HG03442 (cell line): ENCODE data around the gene PPP2R5E.

Experiments
- ATAC-seq: cut with Tn5 transposase; IDR thresholded peaks from one replicate; pipeline ENCODE4 v1.9.1; 2021; ENCODE audit warnings: mild to moderate bottlenecking, moderate library complexity; ENCODE audit not compliant: unreplicated experiment

The PPP2R5E gene

DNA sequence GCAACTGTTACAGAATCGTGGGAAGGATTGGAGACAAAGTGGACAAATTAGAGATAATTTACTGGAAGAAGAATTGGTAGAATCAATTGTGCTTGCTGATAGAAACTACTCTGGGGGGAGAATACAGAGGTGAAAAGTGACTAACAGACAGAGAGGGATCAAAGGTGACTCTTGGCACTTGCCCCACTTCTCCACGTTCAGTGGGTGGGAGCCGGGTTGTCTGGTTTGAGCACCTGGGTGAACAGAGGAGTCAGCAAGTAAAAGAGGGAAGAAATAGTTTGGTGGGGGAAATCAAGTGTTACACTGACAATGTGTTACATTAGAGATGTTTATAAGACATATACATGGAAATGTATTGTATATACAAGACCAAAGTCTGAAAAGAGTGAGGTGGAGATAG, 69.1 kb downstream of the PPP2R5E start:
- ATAC-seq, result no peak

DNA sequence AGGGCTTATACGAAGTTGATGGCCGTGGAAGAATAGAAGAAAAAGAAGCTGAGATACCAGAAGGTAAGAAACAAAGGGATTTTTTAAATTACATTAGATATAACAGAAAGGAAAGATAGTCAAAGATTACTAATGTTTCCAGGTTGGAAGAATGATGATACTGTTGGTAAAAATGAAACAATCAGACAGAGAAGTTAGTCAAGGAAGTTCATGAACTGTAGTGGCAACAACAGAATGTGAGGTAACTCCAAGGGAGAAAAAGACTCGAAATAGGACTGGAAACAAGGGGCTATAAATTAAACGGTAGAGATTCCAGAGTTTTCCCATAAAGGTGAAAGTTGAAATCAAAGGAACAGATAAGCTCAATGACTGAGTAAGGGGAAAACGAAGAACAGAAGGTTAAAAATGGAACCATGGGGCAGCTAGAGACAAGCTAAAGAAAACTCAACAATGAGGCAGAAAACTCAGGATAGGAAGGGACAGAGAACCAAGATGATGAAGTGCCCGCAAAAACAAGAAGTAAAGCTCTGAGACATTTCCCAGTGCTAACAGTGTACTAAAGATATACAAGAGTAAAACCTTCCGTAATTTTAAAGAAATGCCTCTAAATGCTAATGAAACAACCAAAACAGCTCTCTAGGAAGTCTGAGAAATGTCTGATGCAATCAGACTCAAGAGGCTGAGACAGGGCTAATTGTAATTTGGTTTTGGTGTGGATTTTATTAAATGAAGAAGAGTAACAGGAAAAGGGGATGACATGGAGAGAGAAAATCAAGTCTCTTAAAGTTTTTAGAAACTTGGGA, 70.0 kb downstream of the PPP2R5E start:
- ATAC-seq, result no peak

DNA sequence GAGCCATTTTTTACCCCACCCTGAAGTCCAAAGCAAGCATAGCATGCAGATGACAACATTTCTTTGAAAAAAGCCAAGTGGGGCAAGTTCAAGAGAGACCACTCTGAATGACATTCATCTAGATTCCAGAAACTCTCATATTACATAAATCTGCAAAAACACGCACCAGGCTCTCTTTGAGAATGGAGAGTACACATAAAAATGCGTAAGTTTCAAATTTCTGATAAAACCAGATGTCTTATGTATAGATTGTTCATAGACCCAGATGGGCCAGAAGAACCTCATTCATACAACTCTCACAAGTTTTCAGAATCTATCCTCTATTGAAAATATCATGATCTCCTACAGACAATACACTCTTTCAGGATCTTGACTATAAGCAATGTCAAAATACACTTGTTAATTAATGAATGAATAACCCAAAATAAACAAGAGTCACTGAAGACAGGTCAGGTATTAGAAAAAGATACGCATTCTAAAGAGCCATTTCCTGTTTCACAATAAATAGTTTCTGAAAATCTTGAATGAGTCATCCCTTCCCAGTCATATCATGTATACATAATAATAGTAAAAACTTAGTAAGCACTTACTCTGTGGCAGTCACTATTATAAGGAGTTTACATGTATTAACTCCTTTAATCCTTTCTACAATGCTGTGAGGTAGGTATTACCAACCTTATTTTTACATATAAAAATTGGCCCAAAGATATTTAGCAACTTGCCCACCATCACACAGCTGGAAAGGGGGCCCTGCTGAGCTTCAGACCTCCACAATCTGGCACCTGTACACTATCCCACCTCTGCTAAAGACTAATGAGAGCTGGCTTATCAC, 72.0 kb downstream of the PPP2R5E start:
- peak; percentile 90 for ATAC-seq

DNA sequence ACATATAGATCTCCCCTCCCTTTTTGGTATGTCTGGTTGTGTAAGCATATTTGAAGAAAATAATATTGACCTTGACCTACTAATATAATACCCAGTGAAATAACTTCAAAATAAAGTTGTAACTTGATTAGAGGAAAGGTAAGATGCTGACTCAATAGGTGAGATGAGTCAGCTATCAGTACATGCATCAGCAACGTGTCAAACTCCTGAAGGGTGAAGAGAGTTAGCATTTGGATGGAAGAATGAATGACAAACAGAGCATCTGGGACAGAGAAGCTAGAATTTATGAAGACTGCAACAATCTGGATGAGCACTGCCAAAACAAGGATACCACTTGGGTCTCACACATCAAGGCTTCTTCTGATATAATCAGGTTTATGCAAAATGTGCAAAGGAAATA, 74.9 kb downstream of the PPP2R5E start:
- ATAC-seq, result peak; percentile 27

DNA sequence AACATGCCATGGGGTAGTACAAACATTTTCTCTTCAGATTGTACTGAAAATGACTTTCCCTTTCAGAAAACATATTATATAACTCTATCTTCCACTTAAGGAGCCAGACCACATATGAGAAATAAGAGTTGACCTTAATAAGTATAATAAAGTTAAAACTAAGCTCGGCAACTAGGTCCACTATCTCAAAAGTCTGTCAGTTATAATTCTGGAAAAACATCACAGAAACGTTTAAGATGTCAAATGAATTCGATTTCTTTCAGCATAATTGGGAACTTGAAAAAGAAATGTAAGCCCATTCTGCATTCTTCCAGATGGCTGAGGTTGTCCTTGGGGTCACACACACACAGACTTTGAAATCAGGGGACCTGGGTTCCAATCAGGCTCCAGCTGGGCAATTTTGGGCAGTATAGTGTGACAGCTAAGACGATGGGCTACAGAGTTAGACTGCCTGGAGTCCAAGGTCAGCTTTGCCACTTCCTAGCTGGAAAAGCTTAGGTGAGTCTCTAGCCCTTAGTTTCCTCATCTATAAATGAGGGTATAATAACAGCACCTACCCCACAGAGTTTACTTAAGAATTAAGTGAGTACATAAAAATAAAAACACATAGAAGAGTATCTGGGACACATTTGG, 75.6 kb downstream of the PPP2R5E start:
- no peak for ATAC-seq

DNA sequence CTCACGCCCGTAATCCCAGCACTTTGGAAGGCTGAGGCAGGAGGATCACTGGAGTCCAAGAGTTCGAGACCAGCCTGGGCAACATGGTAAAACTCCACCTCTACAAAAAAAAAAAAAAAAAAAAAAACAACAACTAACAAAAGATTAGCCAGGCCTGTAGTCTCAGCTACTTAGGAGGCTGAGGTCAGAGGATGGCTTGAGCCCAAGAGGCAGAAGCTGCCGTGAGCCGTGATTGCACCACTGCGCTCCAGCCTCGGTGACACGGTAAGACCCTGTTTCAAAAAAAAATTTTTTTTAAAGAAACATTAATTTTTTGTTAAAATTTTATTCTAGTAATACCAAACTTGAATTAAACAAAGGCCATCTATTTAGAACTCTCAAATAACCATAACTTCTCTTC, 77.8 kb downstream of the PPP2R5E start:
- no peak for ATAC-seq

DNA sequence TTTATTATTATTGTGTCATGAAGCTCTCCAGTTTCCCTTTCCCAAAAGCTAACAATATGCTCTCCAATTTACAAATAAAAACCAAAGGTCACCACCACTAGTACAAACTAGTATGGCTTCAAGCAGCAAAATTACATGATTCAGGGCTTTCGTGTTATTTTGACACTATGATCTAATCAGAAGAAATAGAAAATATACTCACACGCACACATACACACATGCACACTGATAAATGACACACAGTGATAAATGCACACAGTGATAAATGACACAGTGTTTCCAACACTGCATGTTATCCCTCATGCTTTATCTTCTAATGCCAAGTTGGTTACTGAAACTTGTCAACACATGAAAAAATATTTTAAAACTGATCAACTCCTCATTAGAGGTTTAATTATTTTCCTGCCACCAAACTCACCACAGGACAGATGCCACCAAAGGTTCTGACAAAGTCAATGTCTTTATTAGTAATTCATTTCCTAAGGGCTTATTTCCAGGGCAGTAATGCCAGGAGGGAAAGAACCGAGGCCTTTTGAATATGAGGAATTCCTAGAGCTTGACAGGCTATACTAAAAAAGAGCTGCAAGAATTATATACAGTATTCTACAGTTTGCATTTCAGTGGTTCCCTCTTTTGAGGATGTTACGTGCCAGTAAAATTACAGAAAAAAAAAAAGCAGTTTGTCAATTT, 82.4 kb downstream of the PPP2R5E start:
- ATAC-seq, result no peak

DNA sequence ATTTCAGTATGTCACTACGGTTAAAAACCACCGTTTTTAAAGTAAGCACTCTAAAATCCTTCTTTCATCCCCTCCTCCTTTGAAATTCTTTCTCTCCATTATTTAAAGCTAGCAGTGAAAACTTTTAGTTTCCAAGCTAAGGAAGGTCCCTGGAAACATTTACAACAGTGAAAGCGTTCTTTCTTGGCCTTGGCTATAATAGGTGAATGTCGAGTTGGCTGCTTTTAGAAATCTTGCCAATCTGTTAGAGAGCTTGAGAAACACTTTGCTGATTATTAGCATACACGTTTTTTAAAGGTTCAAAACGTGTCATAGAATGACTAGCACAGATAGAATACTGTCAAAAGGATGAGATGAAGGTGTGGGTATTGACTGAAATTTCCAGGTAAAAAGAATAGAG, 83.4 kb downstream of the PPP2R5E start:
- no peak for ATAC-seq

DNA sequence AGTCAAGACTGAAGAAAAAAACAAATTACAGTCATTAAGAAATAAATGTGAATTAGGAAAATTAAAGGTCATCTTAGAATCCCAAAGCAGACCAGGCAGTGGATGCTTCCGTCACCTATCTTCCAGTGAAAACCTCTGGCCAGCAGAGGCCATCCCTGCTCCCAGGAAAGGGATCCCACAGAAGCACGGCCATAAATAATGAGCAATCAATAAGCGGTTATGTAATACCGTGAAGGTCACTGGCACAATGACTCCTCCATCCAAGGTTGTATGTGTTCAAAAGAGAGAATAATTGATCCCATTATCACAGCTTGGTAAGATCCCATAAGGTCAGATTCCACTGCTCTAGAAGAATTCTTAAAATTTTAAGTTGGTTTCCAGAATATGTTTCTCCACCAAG, 85.7 kb downstream of the PPP2R5E start:
- no peak for ATAC-seq

DNA sequence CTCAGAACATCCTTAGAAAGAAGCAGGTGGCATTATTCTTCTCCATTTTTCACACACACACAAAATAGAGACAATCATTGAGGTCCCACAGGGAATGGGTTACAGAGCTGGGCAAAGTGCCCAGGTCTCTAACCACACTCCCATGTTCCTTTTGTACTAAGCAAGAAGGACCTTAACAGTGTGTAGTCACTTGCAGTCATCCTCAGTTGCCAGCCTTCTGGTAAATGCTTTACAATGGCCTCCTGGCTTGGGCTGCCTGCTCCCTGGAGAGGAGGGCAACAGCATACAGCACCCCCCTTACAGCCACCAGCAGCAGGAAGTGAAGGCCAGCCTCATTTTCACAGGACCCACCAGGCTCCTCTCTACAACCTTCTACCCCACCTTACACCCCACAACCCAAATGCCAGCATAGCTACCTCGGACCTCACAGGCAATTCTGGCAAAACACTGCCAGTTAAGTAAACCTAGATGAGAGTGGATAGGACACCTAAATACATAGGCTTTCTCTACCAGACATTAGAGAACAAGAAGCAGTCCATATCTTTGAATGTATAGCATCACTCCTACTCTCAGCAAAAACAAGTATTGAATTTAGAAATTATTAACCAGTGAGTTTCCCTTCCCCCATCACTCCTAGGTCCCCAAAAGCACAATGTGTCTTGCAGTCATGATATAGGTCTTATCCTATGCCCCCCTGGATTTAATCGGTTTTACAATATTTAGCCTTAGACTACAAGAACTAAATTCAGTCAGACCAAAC, 88.1 kb downstream of the PPP2R5E start:
- ATAC-seq, result peak; percentile 47

DNA sequence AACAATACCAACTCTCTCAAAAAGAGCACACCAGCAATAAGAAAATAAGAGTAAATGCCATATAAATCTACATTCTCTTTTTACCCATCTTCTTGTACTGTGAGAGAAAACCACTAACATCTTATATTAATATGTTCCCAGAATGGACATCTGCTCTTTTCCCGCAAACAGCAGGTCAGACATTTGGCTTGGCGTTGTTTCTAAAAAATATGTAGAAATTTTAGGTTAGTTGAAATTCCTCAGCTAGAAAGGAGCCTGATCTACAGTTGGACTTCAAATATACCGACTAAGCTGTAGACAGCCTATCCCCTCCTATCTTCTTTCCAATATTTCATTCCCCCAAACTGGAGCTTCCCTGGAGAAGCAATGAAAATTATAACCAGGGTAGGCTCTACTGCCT, 88.7 kb downstream of the PPP2R5E start:
- ATAC-seq, result no peak

DNA sequence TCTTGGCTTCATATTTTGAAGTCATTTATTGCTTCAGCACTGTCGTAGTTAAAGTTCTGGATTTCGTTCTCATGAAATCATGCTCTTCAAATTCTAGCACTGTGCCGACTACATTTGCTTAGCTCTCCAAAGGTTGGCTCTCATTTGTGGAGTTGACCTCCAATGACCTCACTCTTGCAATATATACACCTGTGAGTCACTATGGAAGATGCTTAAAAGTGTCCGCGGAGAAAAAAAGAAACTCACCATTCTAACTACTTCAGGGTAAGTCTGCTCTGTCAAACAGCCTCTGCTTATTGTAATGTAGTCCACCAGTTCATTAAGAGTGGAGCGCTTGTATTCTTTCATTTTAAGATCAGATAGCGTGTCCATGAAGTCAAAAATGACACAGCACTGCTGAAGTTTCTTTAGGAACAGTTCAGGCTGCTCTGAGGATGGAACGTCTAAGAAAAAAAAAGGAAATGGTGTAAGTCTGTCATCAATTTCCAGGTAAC, 89.7 kb downstream of the PPP2R5E start:
- no peak for ATAC-seq

DNA sequence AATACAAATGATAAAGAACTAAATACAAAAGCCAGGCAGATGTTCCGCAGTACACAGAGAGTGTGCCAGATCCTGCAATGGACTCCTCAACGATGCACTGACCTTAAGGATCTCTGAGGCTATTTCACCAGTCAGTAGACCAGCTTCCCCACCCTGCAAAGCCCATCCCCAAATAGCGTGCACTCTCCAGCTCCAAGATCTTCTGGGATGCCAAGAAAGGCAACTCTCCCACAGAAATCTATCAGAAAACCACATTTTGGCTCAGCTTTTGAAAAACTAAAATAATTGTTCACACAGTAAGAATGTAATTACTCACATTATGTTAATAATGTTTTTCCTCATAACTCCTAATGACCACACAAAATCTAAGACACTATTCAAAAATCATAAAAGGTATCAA, 90.4 kb downstream of the PPP2R5E start:
- no peak for ATAC-seq

DNA sequence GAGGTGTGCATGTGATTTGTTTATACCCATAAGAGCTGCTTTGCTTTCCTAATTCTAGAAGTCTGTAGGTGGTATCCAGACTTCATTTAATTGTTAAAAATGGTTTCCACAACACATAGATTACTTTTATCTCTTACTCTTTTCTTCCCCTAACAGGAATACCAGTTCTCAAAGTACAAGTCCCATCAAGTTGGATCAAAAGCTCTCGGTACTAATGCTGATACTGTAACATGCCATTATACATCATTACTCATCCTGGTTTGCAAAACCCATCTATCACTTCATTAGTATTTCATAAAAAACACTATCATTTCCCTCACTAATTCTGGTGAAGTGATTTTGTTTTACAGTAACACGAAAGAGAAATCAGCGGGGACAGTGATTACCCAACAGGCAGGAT, 94.3 kb downstream of the PPP2R5E start:
- no peak for ATAC-seq

DNA sequence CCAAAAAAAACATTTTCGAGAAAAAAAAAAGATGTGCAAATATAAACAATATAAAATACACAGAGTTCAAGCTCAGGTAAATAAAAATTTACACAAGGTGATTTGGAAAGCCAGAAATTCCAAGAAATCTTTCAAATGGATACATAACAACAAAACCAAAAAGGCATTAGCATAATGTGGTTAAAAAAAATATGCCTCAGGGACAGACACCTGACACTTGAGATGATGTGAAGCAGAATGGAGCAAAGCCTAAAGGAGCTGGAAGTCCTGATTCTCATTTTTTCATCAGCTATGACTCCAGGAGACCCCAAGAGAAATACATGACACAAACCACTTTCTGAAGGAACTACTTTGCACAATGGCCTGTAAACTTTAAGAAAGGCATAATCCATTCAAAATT, 98.6 kb downstream of the PPP2R5E start:
- ATAC-seq, result no peak

DNA sequence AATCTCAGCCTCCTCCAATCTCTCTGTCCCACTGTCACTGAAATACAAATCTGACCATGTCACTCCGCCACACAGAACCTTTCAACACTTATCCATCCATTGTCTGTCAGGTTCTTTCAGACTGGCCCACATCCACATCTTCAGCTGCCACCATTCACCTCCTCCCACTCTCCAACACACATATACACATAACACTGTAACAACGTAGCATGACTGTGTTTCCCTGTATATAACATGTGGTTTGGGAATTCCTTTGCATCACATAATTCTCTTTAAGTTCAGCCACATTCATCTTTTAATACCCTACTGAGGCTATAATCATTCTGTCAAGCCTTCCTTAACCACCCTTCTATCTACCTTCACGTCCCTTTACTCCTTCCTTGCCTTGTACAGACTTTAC, 99.2 kb downstream of the PPP2R5E start:
- no peak for ATAC-seq

DNA sequence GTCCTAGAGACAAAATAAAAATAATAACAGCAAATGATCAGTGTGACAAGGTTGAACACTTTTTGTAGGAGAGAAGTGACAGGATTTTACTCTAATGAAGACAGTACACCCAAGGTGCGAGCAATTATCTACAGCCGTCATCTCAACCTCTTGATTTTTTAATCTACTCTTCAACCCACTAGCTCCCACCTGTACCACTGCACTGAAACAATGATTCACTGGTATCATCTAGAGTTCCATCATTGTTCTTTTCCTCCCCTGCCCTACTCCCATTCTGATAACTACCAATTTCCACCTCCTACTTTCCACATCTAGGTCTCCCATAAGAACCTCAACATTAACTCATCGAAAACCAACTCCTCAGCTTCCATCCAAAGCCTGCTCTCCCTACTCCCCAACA, 99.8 kb downstream of the PPP2R5E start:
- ATAC-seq, result no peak

DNA sequence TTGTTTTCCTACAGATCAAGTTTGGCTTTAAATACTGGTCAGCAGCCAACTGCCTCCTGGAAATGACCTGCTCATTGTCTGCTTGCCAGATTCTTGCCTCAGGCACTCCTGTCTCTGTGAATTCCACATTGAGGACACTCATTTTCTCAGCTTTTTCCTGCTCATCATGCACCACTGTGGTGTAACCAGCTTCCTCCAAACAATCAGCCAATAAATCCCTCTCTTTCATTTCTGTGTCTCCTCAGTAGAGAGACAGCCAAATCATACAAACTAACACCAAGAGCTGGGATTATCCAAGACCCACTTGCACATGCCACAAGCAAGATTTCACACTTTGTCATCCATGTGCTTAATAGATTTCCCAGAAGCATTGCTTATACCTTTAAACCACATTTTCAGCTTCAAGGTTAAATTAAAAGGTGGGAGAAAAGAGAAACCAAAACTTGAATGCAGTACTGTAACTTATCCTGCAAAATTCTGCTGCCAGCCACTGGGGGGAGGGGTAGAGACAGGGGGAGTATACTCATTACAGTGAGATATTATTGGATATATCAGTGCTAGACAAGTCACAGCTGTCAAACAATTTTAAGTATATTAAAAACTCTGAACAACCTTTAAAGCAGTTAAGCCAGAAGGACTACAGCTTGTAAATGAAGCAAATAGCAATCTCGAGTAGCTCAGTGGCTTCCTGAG, 105.0 kb downstream of the PPP2R5E start:
- ATAC-seq, result no peak

DNA sequence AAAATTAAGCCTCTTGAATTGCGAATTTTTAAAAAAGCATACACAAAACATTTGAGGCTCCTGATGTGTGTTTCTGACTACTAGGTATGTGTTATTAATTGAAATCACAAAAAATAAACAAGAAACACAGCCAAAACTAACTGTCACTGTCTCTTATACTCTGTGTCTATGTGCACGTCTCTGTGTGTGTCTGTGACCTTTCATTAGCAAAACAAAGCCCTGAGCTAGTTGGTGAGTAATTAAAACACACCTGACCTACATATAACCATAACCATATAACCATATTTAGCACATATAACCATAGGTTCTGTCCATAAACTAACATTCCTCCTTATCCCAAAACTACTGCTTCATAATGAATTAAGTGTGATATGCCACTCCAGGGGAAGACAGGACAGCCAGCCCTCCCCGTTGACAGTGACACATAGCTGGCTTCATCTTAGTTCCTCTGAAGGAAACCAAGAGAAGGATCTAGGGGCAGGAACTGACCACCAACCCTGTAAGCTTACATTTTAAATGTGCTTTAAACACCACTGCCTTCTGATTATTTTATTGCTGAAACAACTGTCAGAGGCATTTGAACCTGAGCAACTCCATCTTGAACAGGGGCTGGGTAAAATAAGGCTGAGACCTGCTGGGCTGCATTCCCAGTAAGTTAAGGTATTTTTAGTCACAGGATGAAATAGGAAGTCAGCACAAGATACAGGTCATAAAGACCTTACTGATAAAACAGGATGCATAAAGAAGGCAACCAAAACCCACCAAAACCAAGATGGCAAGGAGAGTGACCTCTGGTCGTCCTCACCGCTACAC, 106.7 kb downstream of the PPP2R5E start:
- no peak for ATAC-seq
